Stimulated activated CD4-positive, alpha-beta T cell treated with anti-CD3 and anti-CD28 coated beads, TNF-alpha, amount 100 ng/mL, for 4 hours (primary cell): ENCODE measurements around the gene PBX4.

Source experiments
- DNase-seq, 3 experiments: peaks; one replicate each; pipeline ENCODE4 v3.0.0-alpha.2; 2020; ENCODE audit warnings: low read depth in 3 of 3

Gene PBX4

GRCh38 chr19:19526581-19527370, 91.7 kb downstream of the PBX4 start:
- no peak for DNase-seq

- no peak for DNase-seq
Observed at GRCh38 chr19:19525611-19526380, 92.7 kb downstream of the PBX4 start.

- no peak for DNase-seq
Observed at GRCh38 chr19:19524053-19524452, 94.4 kb downstream of the PBX4 start.

- DNase-seq = no peak
Observed at GRCh38 chr19:19523177-19523576, 95.3 kb downstream of the PBX4 start.

- DNase-seq = no peak
Observed at GRCh38 chr19:19520989-19521388, 97.5 kb downstream of the PBX4 start.

GRCh38 chr19:19517235-19517619, 101.3 kb downstream of the PBX4 start:
- no peak for DNase-seq

- peak; percentile 86 to 94 (median 89) for DNase-seq
Observed at GRCh38 chr19:19515642-19516519, 102.6 kb downstream of the PBX4 start, which contains the start of gene NDUFA13. TSS of gene NDUFA13 (plus strand) at chr19:19516225. CDS start at chr19:19516239, 14 bp downstream.

GRCh38 chr19:19514881-19515641, 103.4 kb downstream of the PBX4 start, which contains the start of gene TSSK6:
TSS of gene TSSK6 (minus strand) at chr19:19515548. CDS start at chr19:19515427, 121 bp downstream.
- DNase-seq = no peak

- no peak for DNase-seq
Observed at GRCh38 chr19:19514215-19514657, 104.3 kb downstream of the PBX4 start.

GRCh38 chr19:19513682-19514081, 104.8 kb downstream of the PBX4 start:
- no peak for DNase-seq
